ENCODE measurements around the gene LGALS9. TPM values are rescaled to one million over a fixed set of nuclear protein-coding genes. Genes with fewer than 3 reads are reported as not detected.
A peak's percentile ranks its signal among the peaks of the same experiment; 100 is the strongest.

LGALS9 gene
- polyA plus RNA-seq, 2 of the 4 experiments (the other 2 are of a cell fraction): 1.2 to 1.5 TPM

GRCh38 chr17:27654136-27654535 is 23.1 kb downstream of the LGALS9 start:
- Histone ChIP-seq H3K9me3 (no peaks in the 10 kb centered on the region), H3K4me1 (no peaks in the 10 kb centered on the region), H3K27ac (peak overlapping the region in 1 of 2 experiments; percentile 35; a peak in 1 of 6 replicates), H3K4me2 (0 out of 3 replicates have a peak overlapping the region, but pooled peaks have one; percentile 5), H3K4me3 (no peak overlapping the region)
- no peak for FAIRE-seq
- ATAC-seq: no peak
- TF ChIP-seq FOSB (CRISPR knock-in tag; IDR thresholded peaks at IDR 0.05) (no peak), RFX5 (IDR thresholded peaks at IDR 0.05) (no peak), HOXA7 (CRISPR knock-in tag; IDR thresholded peaks at IDR 0.05) (no peak), HOXB5 (CRISPR knock-in tag; IDR thresholded peaks at IDR 0.05) (no peak), HMGXB4 (CRISPR knock-in tag; IDR thresholded peaks at IDR 0.05; ENCODE audit: borderline replicate concordance) (no peak), HEYL (CRISPR knock-in tag; IDR thresholded peaks at IDR 0.05) (no peak), POLR2AphosphoS2 (conservative IDR thresholded peaks at IDR 0.05; ENCODE audit: low read length) (no peak), GATA3 (IDR thresholded peaks at IDR 0.05; ENCODE audit: borderline replicate concordance) (no peak), ZSCAN20 (CRISPR knock-in tag; IDR thresholded peaks at IDR 0.05) (no peak), ATOH8 (CRISPR knock-in tag; IDR thresholded peaks at IDR 0.05; ENCODE audit: low read depth) (no peak), CHD2 (IDR thresholded peaks at IDR 0.05; ENCODE audit: low read length, partially characterized antibody) (no peak), HES2 (IDR thresholded peaks at IDR 0.05) (no peak), RCOR1 (IDR thresholded peaks at IDR 0.05; ENCODE audit: low read depth, low read length) (no peak), FOXS1 (CRISPR knock-in tag; IDR thresholded peaks at IDR 0.05) (no peak), MAFK (IDR thresholded peaks at IDR 0.05; ENCODE audit: partially characterized antibody) (no peak)
- CTCF ChIA-PET: interaction anchor here (0.6 to 23.8 kb wide), 54 partner anchors 8 to 529 kb away, joined by 3 to 500 read pairs (median 6); partner anchors contain the start of gene KSR1
- no peak for DNase-seq (ENCODE audit: low read depth in 1 of 2, low spot score in 1 of 2)
- POLR2A ChIA-PET: no interaction called here
- WGBS (ENCODE audit: missing lambda C conversion rate): 96% methylated on average over 9 of the region's 15 CpGs

- Histone ChIP-seq H3K4me1 (no peaks in the 10 kb centered on the region), H3K9me3 (no peaks in the 10 kb centered on the region), H3K4me3 (no peak overlapping the region), H3K4me2 (peak overlapping the region; percentile 5; the same call in 1 of the 3 replicates), H3K27ac (peak overlapping the region in 1 of 2 experiments; percentile 35; a peak in 1 of 6 replicates)
- ATAC-seq: peak; percentile 79 to 97
- CTCF ChIA-PET: interaction anchor here (0.6 to 23.8 kb wide), 72 partner anchors 8 to 886 kb away, joined by 3 to 500 read pairs (median 4); partner anchors contain the start of gene KSR1
- FAIRE-seq: no peak
- peak; percentile 92 to 94 for DNase-seq (ENCODE audit: low read depth in 1 of 2, low spot score in 1 of 2)
- POLR2A ChIA-PET: interaction anchor here (0.6 kb wide), 1 partner anchor 414 kb away, joined by 7 read pairs; no protein-coding TSS in a partner anchor
- 30% methylated on average over 34 of the region's 34 CpGs for WGBS (ENCODE audit: missing lambda C conversion rate)
- TF ChIP-seq FOXS1 (CRISPR knock-in tag; IDR thresholded peaks at IDR 0.05): no peak
- TF ChIP-seq MAX (IDR thresholded peaks at IDR 0.05): peak; percentile 68
- TF ChIP-seq FOSL2 (IDR thresholded peaks at IDR 0.05): no peak
- TF ChIP-seq FOSL2 (CRISPR knock-in tag; IDR thresholded peaks at IDR 0.05): no peak
- TF ChIP-seq RAD21 (conservative IDR thresholded peaks at IDR 0.05 in 1 of 2, IDR thresholded peaks at IDR 0.05 in 1 of 2): peak; percentile 68 to 88
- TF ChIP-seq ATOH8 (CRISPR knock-in tag; IDR thresholded peaks at IDR 0.05; ENCODE audit: low read depth): no peak
- TF ChIP-seq TFCP2L1 (CRISPR knock-in tag; IDR thresholded peaks at IDR 0.05): no peak
- TF ChIP-seq POLR2AphosphoS2 (conservative IDR thresholded peaks at IDR 0.05; ENCODE audit: low read length): no peak
- no peak for TF ChIP-seq ZNF302 (CRISPR knock-in tag; IDR thresholded peaks at IDR 0.05)
- TF ChIP-seq E2F6 (IDR thresholded peaks at IDR 0.05; ENCODE audit: borderline replicate concordance, low read depth): 0 out of 2 replicates have a peak, but pooled peaks have one; percentile 44
- TF ChIP-seq CTCF (IDR thresholded peaks at IDR 0.05): peak; percentile 100
- TF ChIP-seq CEBPB (IDR thresholded peaks at IDR 0.05): no peak
- TF ChIP-seq RNF2 (IDR thresholded peaks at IDR 0.05; ENCODE audit: borderline replicate concordance, low read depth): no peak
- TF ChIP-seq ZFP36 (IDR thresholded peaks at IDR 0.05; ENCODE audit: borderline replicate concordance, partially characterized antibody): no peak
- peak; percentile 32; the same call in 1 of the 2 replicates for TF ChIP-seq MYC (IDR thresholded peaks at IDR 0.05; ENCODE audit: borderline replicate concordance, low read length)
Measured at GRCh38 chr17:27654654-27655524, 23.9 kb downstream of the LGALS9 start.
